ENCODE measurements around the gene C16orf86. TPM values are rescaled to one million over a fixed set of nuclear protein-coding genes. Genes with fewer than 3 reads are reported as not detected.

Gene C16orf86
- total RNA-seq, 1 experiment from 2014 or later, result 0.79 TPM

DNA sequence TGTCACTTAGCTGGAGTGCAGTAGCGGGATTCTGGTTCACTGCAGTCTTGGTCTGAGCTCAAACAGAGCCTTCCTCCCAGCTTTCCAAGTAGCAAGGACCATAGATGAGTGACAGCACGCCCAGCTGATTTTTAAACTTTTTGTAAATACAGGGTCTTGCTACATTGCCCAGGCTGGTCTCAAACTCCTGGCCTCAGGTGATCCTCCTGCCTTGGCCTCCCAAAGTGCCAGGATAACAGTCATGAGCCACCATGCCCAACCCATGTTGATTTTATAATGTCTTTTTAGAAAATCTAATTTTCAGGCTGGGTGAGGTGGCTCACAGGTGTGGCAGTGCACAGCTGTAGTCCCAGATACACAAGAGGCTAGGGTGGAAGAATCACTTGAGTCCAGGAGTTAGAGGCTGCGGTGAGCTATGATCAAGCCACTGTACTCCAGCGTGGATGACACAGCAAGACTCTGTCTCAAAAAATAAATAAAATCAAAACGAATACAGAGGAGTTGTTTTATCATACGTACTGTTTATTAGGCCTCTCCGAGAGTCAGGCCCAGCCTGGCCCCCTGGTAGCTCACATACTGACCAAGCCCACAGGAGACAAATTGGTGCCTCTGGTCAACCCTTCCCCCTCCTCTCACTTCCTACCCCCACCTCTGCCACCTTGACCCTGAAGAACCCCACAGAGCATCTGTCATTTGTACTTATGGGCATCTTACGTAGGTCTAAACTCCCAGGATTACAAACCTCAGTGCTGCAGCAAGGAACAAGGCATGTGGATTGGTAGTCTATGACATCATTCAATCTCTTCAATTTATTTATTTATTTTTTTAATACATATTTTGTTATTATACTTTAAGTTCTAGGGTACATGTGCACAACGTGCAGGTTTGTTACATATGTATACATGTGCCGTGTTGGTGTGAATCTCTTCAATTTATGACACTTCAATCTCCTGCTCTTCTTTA lies 13.6 kb downstream of the C16orf86 start:
- ATAC-seq (no peak), DNase-seq (ENCODE audit: low read depth, low spot score) (no peak)
- Histone ChIP-seq H3K9me3 (ENCODE audit: control insufficient read depth in 1 of 2, insufficient read depth in 1 of 2, low read depth in 1 of 2, low read length in 2 of 2) (no peaks in the 10 kb centered on the region), H3K27ac (ENCODE audit: low read depth, low read length) (no peak overlapping the region), H3K4me1 (ENCODE audit: control insufficient read depth in 1 of 2, insufficient read depth in 2 of 2, low read length in 2 of 2) (no peaks in the 10 kb centered on the region), H3K4me2 (ENCODE audit: low read length) (no peak overlapping the region), H3K79me2 (ENCODE audit: insufficient read depth, low read length) (no peaks in the 10 kb centered on the region), H2AFZ (ENCODE audit: low read depth, low read length, poor library complexity, severe bottlenecking) (no peak overlapping the region), H3K36me3 (ENCODE audit: control insufficient read depth in 1 of 2, insufficient read depth in 2 of 2, low read length in 2 of 2) (peaks cover 4 to 11% of the 10 kb centered on the region in 2 experiments; a peak in 3 of 4 replicates), H3K4me3 (replicated peaks in 1 of 2; ENCODE audit: low read depth in 1 of 2, low read length in 2 of 2) (no peak overlapping the region), H3K9me2 (ENCODE audit: insufficient read depth) (no peaks in the 10 kb centered on the region), H3K9ac (ENCODE audit: low read length) (no peak overlapping the region), H3K27me3 (ENCODE audit: insufficient read depth, low read length) (no peaks in the 10 kb centered on the region), H4K20me1 (ENCODE audit: insufficient read depth) (no peaks in the 10 kb centered on the region)
- TF ChIP-seq, protein P1, sequence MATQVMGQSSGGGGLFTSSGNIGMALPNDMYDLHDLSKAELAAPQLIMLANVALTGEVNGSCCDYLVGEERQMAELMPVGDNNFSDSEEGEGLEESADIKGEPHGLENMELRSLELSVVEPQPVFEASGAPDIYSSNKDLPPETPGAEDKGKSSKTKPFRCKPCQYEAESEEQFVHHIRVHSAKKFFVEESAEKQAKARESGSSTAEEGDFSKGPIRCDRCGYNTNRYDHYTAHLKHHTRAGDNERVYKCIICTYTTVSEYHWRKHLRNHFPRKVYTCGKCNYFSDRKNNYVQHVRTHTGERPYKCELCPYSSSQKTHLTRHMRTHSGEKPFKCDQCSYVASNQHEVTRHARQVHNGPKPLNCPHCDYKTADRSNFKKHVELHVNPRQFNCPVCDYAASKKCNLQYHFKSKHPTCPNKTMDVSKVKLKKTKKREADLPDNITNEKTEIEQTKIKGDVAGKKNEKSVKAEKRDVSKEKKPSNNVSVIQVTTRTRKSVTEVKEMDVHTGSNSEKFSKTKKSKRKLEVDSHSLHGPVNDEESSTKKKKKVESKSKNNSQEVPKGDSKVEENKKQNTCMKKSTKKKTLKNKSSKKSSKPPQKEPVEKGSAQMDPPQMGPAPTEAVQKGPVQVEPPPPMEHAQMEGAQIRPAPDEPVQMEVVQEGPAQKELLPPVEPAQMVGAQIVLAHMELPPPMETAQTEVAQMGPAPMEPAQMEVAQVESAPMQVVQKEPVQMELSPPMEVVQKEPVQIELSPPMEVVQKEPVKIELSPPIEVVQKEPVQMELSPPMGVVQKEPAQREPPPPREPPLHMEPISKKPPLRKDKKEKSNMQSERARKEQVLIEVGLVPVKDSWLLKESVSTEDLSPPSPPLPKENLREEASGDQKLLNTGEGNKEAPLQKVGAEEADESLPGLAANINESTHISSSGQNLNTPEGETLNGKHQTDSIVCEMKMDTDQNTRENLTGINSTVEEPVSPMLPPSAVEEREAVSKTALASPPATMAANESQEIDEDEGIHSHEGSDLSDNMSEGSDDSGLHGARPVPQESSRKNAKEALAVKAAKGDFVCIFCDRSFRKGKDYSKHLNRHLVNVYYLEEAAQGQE (IDR thresholded peaks at IDR 0.05; ENCODE audit: low read depth), result no peak
- TF ChIP-seq CBX3 (IDR thresholded peaks at IDR 0.05; ENCODE audit: low read depth), result no peak
- TF ChIP-seq JUND (IDR thresholded peaks at IDR 0.05), result no peak
- no peak for TF ChIP-seq EZH2phosphoT487 (IDR thresholded peaks at IDR 0.05; ENCODE audit: borderline replicate concordance)
- TF ChIP-seq POLR2A (IDR thresholded peaks at IDR 0.05; ENCODE audit: borderline replicate concordance, extremely low read depth, insufficient read depth, insufficient read length), result no peak
- TF ChIP-seq SIN3A (IDR thresholded peaks at IDR 0.05; ENCODE audit: low read depth), result no peak
- no peak for TF ChIP-seq ATF3 (IDR thresholded peaks at IDR 0.05)
- ChIA-PET POLR2A (no interaction called here), RAD21 (ENCODE audit: low non-redundant PET in 1 of 2, low total read pairs in 2 of 2, uncharacterized antibody in 2 of 2, unreplicated experiment in 2 of 2) (interaction anchor here in 1 of 2 experiments (0.7 kb wide), 1 partner anchor 178 kb away, joined by 4 read pairs; no protein-coding TSS in a partner anchor), CTCF (interaction anchor here (0.7 kb wide), 1 partner anchor 159 kb away, joined by 3 read pairs; no protein-coding TSS in a partner anchor)
- intact Hi-C loops (cut with micrococcal nuclease), result no loop called here
- BruUV-seq (replicated peaks), result no TSS peak

All from HCT116 (cell line).